ENCODE results near the gene KRT83. TPM values are rescaled to one million over a fixed set of nuclear protein-coding genes. Genes with fewer than 3 reads are reported as not detected.
A peak's percentile ranks its signal among the peaks of the same experiment; 100 is the strongest.

Gene KRT83
- polyA plus RNA-seq, 3 donors = not detected

GRCh38 chr12:52280319-52280795 lies 40.8 kb downstream of the KRT83 start:
- H3K27ac ChIP-seq (ENCODE audit: low read depth, low read length) = peak overlapping the region; percentile 73
- WGBS, 3 donors = 51 to 64% (median 52%) methylated on average over 3 of the region's 3 CpGs

GRCh38 chr12:52279422-52280318 lies 41.5 kb downstream of the KRT83 start:
- WGBS, 3 donors = 86 to 89% (median 86%) methylated on average over 14 of the region's 14 CpGs
- no peak overlapping the region for H3K27ac ChIP-seq (ENCODE audit: low read depth, low read length)

GRCh38 chr12:52278575-52279421 lies 42.4 kb downstream of the KRT83 start:
- no peak overlapping the region for H3K27ac ChIP-seq (ENCODE audit: low read depth, low read length)
- 20 to 22% (median 21%) methylated on average over 31 to 32 of the region's 32 CpGs for WGBS, 3 donors

- WGBS, 3 donors = 80 to 86% (median 82%) methylated on average over 9 of the region's 9 CpGs
- H3K27ac ChIP-seq (ENCODE audit: low read depth, low read length) = no peak overlapping the region
These were observed 43.5 kb downstream of the KRT83 start for GRCh38 chr12:52277486-52278245.

- no peak overlapping the region for H3K27ac ChIP-seq (ENCODE audit: low read depth, low read length)
- WGBS, 3 donors = 65 to 83% (median 83%) methylated on average over 3 of the region's 3 CpGs
These were observed 45.5 kb downstream of the KRT83 start for GRCh38 chr12:52275686-52276085.

GRCh38 chr12:52274521-52275120 lies 46.6 kb downstream of the KRT83 start, which contains the start of gene KRT86:
KRT86 (plus strand) TSS chr12:52274645; CDS start chr12:52301917, 27,272 bp downstream.
- WGBS, 3 donors = 69 to 83% (median 70%) methylated on average over 3 of the region's 3 CpGs
- no peak within 1 kb of the TSS for H3K27ac ChIP-seq (ENCODE audit: low read depth, low read length)

- 73 to 83% (median 76%) methylated on average over 1 of the region's 1 CpG for WGBS, 3 donors
These were observed 50.0 kb downstream of the KRT83 start for GRCh38 chr12:52271158-52271557.

GRCh38 chr12:52270541-52271070 lies 50.6 kb downstream of the KRT83 start:
- WGBS, 3 donors = 83 to 91% (median 85%) methylated on average over 6 of the region's 6 CpGs
- H3K27ac ChIP-seq (ENCODE audit: low read depth, low read length) = no peak overlapping the region

More at GRCh38 chr12:52271158-52271557, 50.0 kb downstream of the KRT83 start:
- H3K27ac ChIP-seq (ENCODE audit: low read depth, low read length) = no peak overlapping the region

GRCh38 chr12:52268212-52268611 lies 53.0 kb downstream of the KRT83 start:
- no peak overlapping the region for H3K27ac ChIP-seq (ENCODE audit: low read depth, low read length)
- WGBS, 3 donors = 82 to 89% (median 84%) methylated on average over 2 of the region's 2 CpGs

GRCh38 chr12:52267699-52268098 lies 53.5 kb downstream of the KRT83 start:
- no peak overlapping the region for H3K27ac ChIP-seq (ENCODE audit: low read depth, low read length)
- 85 to 91% (median 90%) methylated on average over 3 of the region's 3 CpGs for WGBS, 3 donors

- H3K27ac ChIP-seq (ENCODE audit: low read depth, low read length) = no peak overlapping the region
- 93 to 100% (median 97%) methylated on average over 3 of the region's 3 CpGs for WGBS, 3 donors
These were observed 53.9 kb downstream of the KRT83 start for GRCh38 chr12:52267266-52267665.

- 35 to 97% (median 86%) methylated on average over 2 of the region's 2 CpGs for WGBS, 3 donors
- H3K27ac ChIP-seq (ENCODE audit: low read depth, low read length) = no peak overlapping the region
These were observed 54.7 kb downstream of the KRT83 start for GRCh38 chr12:52266514-52266913.

GRCh38 chr12:52264435-52264825 lies 56.8 kb downstream of the KRT83 start:
- 83 to 93% (median 92%) methylated on average over 2 of the region's 2 CpGs for WGBS, 3 donors
- no peak overlapping the region for H3K27ac ChIP-seq (ENCODE audit: low read depth, low read length)

Other genes with a start within 250 kb of the KRT83 start
- under 1 TPM in 2 of 3 donors, not detected in 1; 0.27 to 0.35 TPM for gene SMIM41, start 241.7 kb downstream of the KRT83 start, polyA plus RNA-seq
- 1 to 10 TPM in 1 of 3 donors, under 1 TPM in 2; 0.19 to 5.4 (median 0.22) TPM for gene KRT80, start 129.4 kb downstream of the KRT83 start, polyA plus RNA-seq
- gene KRT7, start 88.2 kb downstream of the KRT83 start, polyA plus RNA-seq = 10 to 100 TPM in 2 of 3 donors, 1 to 10 TPM in 1; 9.5 to 51.5 (median 18.1) TPM
- 1 to 10 TPM in 1 of 3 donors, not detected in 2; 1.2 TPM for gene KRT86, start 46.8 kb downstream of the KRT83 start, polyA plus RNA-seq
- gene KRT81, start 29.9 kb downstream of the KRT83 start, polyA plus RNA-seq = under 1 TPM in 2 of 3 donors, not detected in 1; 0.04 to 0.34 TPM
- not detected for gene KRT85, start 46.1 kb upstream of the KRT83 start, polyA plus RNA-seq
- not detected for gene KRT84, start 64.3 kb upstream of the KRT83 start, polyA plus RNA-seq
- gene KRT82, start 84.9 kb upstream of the KRT83 start, polyA plus RNA-seq = not detected
- gene KRT75, start 113.0 kb upstream of the KRT83 start, polyA plus RNA-seq = under 1 TPM in 1 of 3 donors, not detected in 2; 0.11 TPM
- gene KRT6B, start 130.7 kb upstream of the KRT83 start, polyA plus RNA-seq = under 1 TPM in 2 of 3 donors, not detected in 1; 0.05 to 0.85 TPM
- under 1 TPM in 1 of 3 donors, not detected in 2; 0.56 TPM for gene KRT6C, start 152.4 kb upstream of the KRT83 start, polyA plus RNA-seq
- 1 to 10 TPM in 1 of 3 donors, under 1 TPM in 1, not detected in 1; 0.43 to 9.1 TPM for gene KRT6A, start 171.9 kb upstream of the KRT83 start, polyA plus RNA-seq
- 10 to 100 TPM in 1 of 3 donors, 1 to 10 TPM in 1, under 1 TPM in 1; 0.99 to 12.1 (median 1.8) TPM for gene KRT5, start 199.0 kb upstream of the KRT83 start, polyA plus RNA-seq
- gene KRT71, start 231.7 kb upstream of the KRT83 start, polyA plus RNA-seq = not detected